Kidney (tissue), 14 donors: Measurements from ENCODE around the gene MLLT1. TPM values are rescaled to one million over a fixed set of nuclear protein-coding genes. Genes with fewer than 3 reads are reported as not detected.

ENCODE experiments used
- DNase-seq, 5 donors: peaks; one replicate each; pipeline ENCODE4 v3.0.0-alpha.2; 2013 to 2020
- FAIRE-seq: peaks from 2 replicates; lab custom pipeline; 2012; peaks lifted over from hg19 to GRCh38; lab: Jason Lieb, UNC
- H3K27ac ChIP-seq, 2 donors: one replicate each; pipeline ENCODE4 v1.7.0; 2013; ENCODE audit warnings: low read depth in 2 of 2, low read length in 2 of 2, inconsistent platforms in 1 of 2
- H3K27me3 ChIP-seq: one replicate; pipeline ENCODE4 v1.7.1; 2013; ENCODE audit warnings: low read length, inconsistent platforms; ENCODE audit not compliant: control insufficient read depth, insufficient read depth
- H3K36me3 ChIP-seq, 3 donors: one replicate each; pipeline versions ENCODE4 v1.7.0 to v1.7.1; 2013; ENCODE audit warnings: low read length in 3 of 3, control low read depth in 1 of 3, inconsistent platforms in 1 of 3; ENCODE audit not compliant: insufficient read depth in 3 of 3, control insufficient read depth in 2 of 3
- H3K4me1 ChIP-seq, 3 donors: one replicate each; pipeline versions ENCODE4 v1.7.0 to v1.7.1; 2013; ENCODE audit warnings: low read length in 3 of 3, inconsistent platforms in 1 of 3, low read depth in 1 of 3; ENCODE audit not compliant: control insufficient read depth in 2 of 3, insufficient read depth in 2 of 3
- H3K4me3 ChIP-seq, 3 donors: one replicate each; pipeline versions ENCODE4 v1.7.0 to v1.8.1; 2013; ENCODE audit warnings: low read length in 3 of 3, control low read depth in 1 of 3, inconsistent platforms in 1 of 3
- H3K9ac ChIP-seq, 3 donors: one replicate each; pipeline versions ENCODE4 v1.7.0 to v1.7.1; 2013; ENCODE audit warnings: low read length in 3 of 3, control low read depth in 1 of 3, inconsistent platforms in 1 of 3
- H3K9me3 ChIP-seq, 3 donors: one replicate each; pipeline versions ENCODE4 v1.7.0 to v1.7.1; 2013; ENCODE audit warnings: low read length in 3 of 3, control low read depth in 1 of 3, inconsistent platforms in 1 of 3; ENCODE audit not compliant: control insufficient read depth in 2 of 3, insufficient read depth in 1 of 3
- intact Hi-C: fragments of 100-400 bp; cut with DNase I; formaldehyde crosslinking; loops from one replicate; pipeline ENCODE4 v1.11.1; 2022
- polyA plus RNA-seq: library from polyadenylated mRNA; stranded (reverse); fragments of 350-450 nt; fragmentation: Illumina TruSeq; extraction: RNeasy Lipid Tissue Mini Kit (QIAGEN cat#74804); gene quantifications from one replicate; pipeline ENCODE4 v1.2.3, GENCODE V29; 2014; ENCODE audit warnings: low read depth, low replicate concordance; ENCODE audit not compliant: insufficient read depth
- total RNA-seq: library from RNA; stranded (reverse); fragmentation: NEBNext Ultra II Directional; extraction: Animal tissue kit (Norgen Biotek cat#: 25700); gene quantifications from one replicate; pipeline ENCODE4 v1.2.1, GENCODE V29; 2021
- TF ChIP-seq, protein P1 (sequence below): IDR thresholded peaks from 3 replicates; pipeline ENCODE4 v1.5.1; 2012; ENCODE audit warnings: mild to moderate bottlenecking, moderate library complexity, borderline replicate concordance; ENCODE audit not compliant: insufficient read depth; ENCODE audit errors: extremely low read depth
- donor health status: control.
- donor health status: control.
- donor health status: control.
- donor health status: control.
- donor health status: control.
- donor health status: DM: yes; HTN: yes; CAD: no.
- donor health status: Normal renal cell carcinoma (clear cell type).

MLLT1 gene
- total and polyA plus RNA-seq, 2 donors from 2014 or later = 32.0 to 53.2 TPM

DNA sequence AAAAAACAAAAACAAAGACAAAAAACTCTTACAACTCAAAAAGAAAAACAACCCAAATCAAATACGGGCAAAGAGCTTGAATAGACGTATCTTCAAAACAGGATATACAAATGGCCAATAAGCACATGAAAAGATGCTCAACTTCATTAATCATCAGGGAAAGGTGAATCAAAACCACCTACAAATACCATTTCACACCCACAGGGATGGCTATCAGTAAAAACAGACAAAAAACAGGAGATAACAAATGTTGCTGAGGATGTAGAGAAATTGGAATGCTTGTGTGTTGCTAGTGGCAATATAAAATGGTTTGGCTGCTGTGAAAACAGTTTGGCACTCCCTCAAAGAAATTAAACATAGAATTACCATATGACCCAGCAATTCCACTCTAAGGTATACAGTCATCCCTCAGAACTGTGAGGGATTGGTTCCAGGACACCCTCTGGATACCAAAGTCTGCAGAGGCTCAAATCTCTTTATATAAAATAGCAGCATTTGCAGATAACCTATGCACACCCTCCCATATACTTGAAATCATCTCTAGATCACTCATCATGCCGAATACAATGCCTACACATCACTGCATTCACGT lies 29.7 kb downstream of the MLLT1 start:
- intact Hi-C loops = no loop called here
- no peak for FAIRE-seq

DNA sequence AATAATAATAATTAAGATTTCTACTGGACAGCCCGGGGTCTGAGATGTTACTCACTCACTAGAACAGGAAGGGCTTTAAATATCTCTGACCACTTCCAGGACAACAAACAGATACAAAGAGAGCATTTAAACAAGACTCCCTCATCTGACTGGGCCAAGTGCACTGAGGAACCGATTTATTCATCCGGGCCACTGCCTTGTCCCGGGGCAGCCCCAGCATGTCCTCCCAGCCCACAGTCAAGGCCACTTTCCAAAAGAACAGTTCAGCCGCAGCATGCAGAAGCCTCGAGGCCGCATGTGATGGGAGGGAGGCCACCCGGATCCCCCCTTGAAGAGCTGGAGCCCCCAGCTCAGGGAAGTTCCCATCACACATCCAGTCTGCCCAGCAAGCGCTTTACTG lies 30.5 kb downstream of the MLLT1 start:
- no peak overlapping the region for H3K27ac ChIP-seq
- DNase-seq = peak in 1 of 5 donors; percentile 63
- H3K4me3 ChIP-seq = no peak overlapping the region
- TF ChIP-seq, protein P1, sequence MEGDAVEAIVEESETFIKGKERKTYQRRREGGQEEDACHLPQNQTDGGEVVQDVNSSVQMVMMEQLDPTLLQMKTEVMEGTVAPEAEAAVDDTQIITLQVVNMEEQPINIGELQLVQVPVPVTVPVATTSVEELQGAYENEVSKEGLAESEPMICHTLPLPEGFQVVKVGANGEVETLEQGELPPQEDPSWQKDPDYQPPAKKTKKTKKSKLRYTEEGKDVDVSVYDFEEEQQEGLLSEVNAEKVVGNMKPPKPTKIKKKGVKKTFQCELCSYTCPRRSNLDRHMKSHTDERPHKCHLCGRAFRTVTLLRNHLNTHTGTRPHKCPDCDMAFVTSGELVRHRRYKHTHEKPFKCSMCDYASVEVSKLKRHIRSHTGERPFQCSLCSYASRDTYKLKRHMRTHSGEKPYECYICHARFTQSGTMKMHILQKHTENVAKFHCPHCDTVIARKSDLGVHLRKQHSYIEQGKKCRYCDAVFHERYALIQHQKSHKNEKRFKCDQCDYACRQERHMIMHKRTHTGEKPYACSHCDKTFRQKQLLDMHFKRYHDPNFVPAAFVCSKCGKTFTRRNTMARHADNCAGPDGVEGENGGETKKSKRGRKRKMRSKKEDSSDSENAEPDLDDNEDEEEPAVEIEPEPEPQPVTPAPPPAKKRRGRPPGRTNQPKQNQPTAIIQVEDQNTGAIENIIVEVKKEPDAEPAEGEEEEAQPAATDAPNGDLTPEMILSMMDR = no peak
- no peaks in the 10 kb centered on the region for H3K27me3 ChIP-seq
- H3K4me1 ChIP-seq = peaks cover 0 to 2% (median 0%) of the 10 kb centered on the region in 3 donors
- no peak for FAIRE-seq
- intact Hi-C loops = no loop called here
- H3K9ac ChIP-seq = no peak overlapping the region
- H3K9me3 ChIP-seq = no peaks in the 10 kb centered on the region
- H3K36me3 ChIP-seq = no peaks in the 10 kb centered on the region

More for the DNA sequence above, 29.7 kb downstream of the MLLT1 start:
- Histone ChIP-seq H3K4me3 (no peak overlapping the region), H3K27me3 (no peaks in the 10 kb centered on the region), H3K36me3 (no peaks in the 10 kb centered on the region), H3K9ac (no peak overlapping the region), H3K4me1 (peaks cover 0 to 2% (median 0%) of the 10 kb centered on the region in 3 donors), H3K27ac (no peak overlapping the region), H3K9me3 (no peaks in the 10 kb centered on the region)
- TF ChIP-seq, protein P1 = no peak
- DNase-seq = no peak

DNA sequence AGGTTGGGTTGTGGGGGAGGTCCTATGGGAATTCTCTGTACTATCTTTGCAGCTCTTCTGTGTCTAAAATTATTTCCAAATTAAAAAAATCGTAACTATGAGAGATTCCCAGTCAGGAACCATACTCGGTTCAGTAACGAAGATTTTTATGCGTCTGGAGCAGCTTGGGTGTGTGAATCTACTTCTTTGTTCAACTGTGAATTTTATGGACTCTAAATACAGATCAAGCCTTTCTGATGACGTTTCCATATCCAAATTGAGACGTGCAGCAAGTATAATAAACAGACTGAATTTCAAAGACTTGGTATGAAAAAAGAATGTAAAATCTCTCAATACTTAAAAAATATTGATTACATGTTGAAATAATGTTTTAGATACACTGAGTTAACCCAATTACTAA lies 30.9 kb downstream of the MLLT1 start:
- Histone ChIP-seq H3K27ac (no peak overlapping the region), H3K9ac (no peak overlapping the region), H3K27me3 (no peaks in the 10 kb centered on the region), H3K9me3 (no peaks in the 10 kb centered on the region), H3K4me3 (no peak overlapping the region), H3K36me3 (no peaks in the 10 kb centered on the region), H3K4me1 (peaks cover 0 to under 1% (median 0%) of the 10 kb centered on the region in 3 donors)
- FAIRE-seq (no peak), DNase-seq (no peak)
- TF ChIP-seq, protein P1 = no peak
- intact Hi-C loops = no loop called here
